HepG2 (cell line): Measurements from ENCODE around the gene TRAK1. TPM values are rescaled to one million over a fixed set of nuclear protein-coding genes. Genes with fewer than 3 reads are reported as not detected.

ENCODE experiments used
- ARID2 ChIP-seq: sonication (generic); formaldehyde crosslinking; IDR thresholded peaks from 2 replicates; pipeline ENCODE4 v1.8.1; 2022; ENCODE audit warnings: mild to moderate bottlenecking, missing genetic modification reagents, borderline replicate concordance
- DMAP1 ChIP-seq: IDR thresholded peaks from 2 replicates; pipeline ENCODE4 v1.6.1; 2016
- FIP1L1 ChIP-seq: fragments of 200-400 bp; formaldehyde crosslinking; IDR thresholded peaks from 2 replicates; pipeline ENCODE4 v1.6.1; 2018; ENCODE audit warnings: low read depth, mild to moderate bottlenecking, low read length, moderate library complexity, borderline replicate concordance; ENCODE audit not compliant: insufficient read depth
- HCFC1 ChIP-seq: fragments of 150-350 bp; IDR thresholded peaks from 2 replicates; pipeline ENCODE4 v1.6.1; 2014; ENCODE audit warnings: low read depth, low read length
- PHF8 ChIP-seq: sonication (generic); formaldehyde crosslinking; IDR thresholded peaks from 2 replicates; pipeline ENCODE4 v1.5.0; 2020; ENCODE audit warnings: missing genetic modification reagents
- ZNF317 ChIP-seq: sonication (generic); formaldehyde crosslinking; IDR thresholded peaks from 2 replicates; pipeline ENCODE4 v1.5.0; 2020; ENCODE audit warnings: mild to moderate bottlenecking, missing genetic modification reagents
- ZNF570 ChIP-seq: sonication (generic); formaldehyde crosslinking; IDR thresholded peaks from 2 replicates; pipeline ENCODE4 v1.4.0; 2020; ENCODE audit warnings: mild to moderate bottlenecking, missing genetic modification reagents, borderline replicate concordance
- ZNF572 ChIP-seq: sonication (generic); formaldehyde crosslinking; IDR thresholded peaks from 2 replicates; pipeline ENCODE4 v1.5.1; 2020; ENCODE audit warnings: mild to moderate bottlenecking, missing genetic modification reagents
- polyA plus RNA-seq, 8 experiments: library from polyadenylated mRNA; depleted of rRNA in 3 of 8; stranded (reverse) in 7 of 8; unstranded in 1 of 8; fragments of >200 nt; fragmentation: Illumina TruSeq in 4 of 8; extraction: Trizol in 4 of 8; gene quantifications; 2 replicates each; pipeline versions ENCODE4 v1.2.1 to v1.2.3, GENCODE V29; 2011 to 2016; ENCODE audit warnings: low read depth in 4 of 8, missing spikeins in 1 of 8, mixed read lengths in 1 of 8; ENCODE audit not compliant: insufficient read depth in 1 of 8
- total RNA-seq, 5 experiments: library from RNA; depleted of rRNA; stranded (reverse); fragments of >200 nt; fragmentation: Illumina TruSeq; extraction: Trizol; gene quantifications; 2 replicates each; pipeline ENCODE4 v1.2.3, GENCODE V29; 2016; ENCODE audit warnings: low read depth in 1 of 5
- TF ChIP-seq, protein P1 (sequence below): sonication (generic); formaldehyde crosslinking; IDR thresholded peaks from 2 replicates; pipeline ENCODE4 v1.4.0; 2020; ENCODE audit warnings: mild to moderate bottlenecking, missing genetic modification reagents, borderline replicate concordance
- TF ChIP-seq, protein P2 (sequence below): sonication (generic); formaldehyde crosslinking; IDR thresholded peaks from 2 replicates; pipeline ENCODE4 v1.9.0; 2021; ENCODE audit warnings: missing genetic modification reagents, borderline replicate concordance
- TF ChIP-seq, protein P3 (sequence below): sonication (generic); formaldehyde crosslinking; IDR thresholded peaks from 2 replicates; pipeline ENCODE4 v1.9.0; 2022; ENCODE audit warnings: low read depth, missing genetic modification reagents
- TF ChIP-seq, protein P4 (sequence below): sonication (generic); formaldehyde crosslinking; IDR thresholded peaks from 2 replicates; pipeline ENCODE4 v1.4.0; 2020; ENCODE audit warnings: missing genetic modification reagents
- TF ChIP-seq, protein P5 (sequence below): IDR thresholded peaks from 2 replicates; pipeline ENCODE4 v1.6.1; 2018; ENCODE audit warnings: missing genetic modification reagents, mild to moderate bottlenecking, missing compliant biosample characterization

Gene TRAK1
- total and polyA plus RNA-seq, 2 of the 13 experiments (the other 11 are each of a cell fraction or from before 2014, with no cell fraction given): 20.5 to 46.6 TPM

DNA sequence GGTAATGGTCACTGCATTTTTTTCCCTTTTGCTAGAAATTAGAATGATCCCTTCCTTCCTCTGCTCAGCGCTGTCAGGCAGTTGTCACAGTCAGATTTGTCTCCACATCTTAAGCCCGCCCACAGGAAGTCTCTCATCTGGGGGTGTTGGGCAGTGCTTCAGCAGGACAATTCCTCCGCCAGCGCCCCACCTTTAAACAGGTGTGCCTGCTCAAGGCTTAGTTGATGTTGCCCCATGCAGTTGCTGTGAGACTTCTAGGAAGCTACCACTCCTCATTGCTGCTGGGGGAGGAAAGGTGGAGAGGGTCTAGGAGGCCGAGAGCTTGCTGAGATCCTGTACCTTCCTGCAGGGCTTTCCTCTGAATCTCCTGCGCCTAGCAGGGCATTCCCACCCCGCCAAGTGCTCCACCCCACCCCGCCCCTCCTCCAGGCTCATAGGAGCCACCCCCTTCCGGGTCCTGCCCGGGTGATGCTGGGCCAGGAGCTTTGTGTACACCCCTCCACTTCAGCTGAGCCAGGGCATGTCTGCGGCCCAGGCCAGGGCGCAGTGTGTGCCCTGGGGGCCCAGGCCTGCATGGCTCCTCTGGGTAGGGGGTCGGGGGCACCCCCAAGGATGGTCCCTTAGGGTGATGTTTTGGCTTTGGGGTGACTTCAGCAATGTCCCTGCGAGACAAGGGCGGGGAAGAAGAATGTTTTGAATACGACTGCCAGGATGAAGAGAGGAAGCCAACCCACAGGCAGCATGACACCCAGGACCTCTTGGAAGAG, 68.7 kb downstream of the TRAK1 start (continued):
- TF ChIP-seq, protein P1, sequence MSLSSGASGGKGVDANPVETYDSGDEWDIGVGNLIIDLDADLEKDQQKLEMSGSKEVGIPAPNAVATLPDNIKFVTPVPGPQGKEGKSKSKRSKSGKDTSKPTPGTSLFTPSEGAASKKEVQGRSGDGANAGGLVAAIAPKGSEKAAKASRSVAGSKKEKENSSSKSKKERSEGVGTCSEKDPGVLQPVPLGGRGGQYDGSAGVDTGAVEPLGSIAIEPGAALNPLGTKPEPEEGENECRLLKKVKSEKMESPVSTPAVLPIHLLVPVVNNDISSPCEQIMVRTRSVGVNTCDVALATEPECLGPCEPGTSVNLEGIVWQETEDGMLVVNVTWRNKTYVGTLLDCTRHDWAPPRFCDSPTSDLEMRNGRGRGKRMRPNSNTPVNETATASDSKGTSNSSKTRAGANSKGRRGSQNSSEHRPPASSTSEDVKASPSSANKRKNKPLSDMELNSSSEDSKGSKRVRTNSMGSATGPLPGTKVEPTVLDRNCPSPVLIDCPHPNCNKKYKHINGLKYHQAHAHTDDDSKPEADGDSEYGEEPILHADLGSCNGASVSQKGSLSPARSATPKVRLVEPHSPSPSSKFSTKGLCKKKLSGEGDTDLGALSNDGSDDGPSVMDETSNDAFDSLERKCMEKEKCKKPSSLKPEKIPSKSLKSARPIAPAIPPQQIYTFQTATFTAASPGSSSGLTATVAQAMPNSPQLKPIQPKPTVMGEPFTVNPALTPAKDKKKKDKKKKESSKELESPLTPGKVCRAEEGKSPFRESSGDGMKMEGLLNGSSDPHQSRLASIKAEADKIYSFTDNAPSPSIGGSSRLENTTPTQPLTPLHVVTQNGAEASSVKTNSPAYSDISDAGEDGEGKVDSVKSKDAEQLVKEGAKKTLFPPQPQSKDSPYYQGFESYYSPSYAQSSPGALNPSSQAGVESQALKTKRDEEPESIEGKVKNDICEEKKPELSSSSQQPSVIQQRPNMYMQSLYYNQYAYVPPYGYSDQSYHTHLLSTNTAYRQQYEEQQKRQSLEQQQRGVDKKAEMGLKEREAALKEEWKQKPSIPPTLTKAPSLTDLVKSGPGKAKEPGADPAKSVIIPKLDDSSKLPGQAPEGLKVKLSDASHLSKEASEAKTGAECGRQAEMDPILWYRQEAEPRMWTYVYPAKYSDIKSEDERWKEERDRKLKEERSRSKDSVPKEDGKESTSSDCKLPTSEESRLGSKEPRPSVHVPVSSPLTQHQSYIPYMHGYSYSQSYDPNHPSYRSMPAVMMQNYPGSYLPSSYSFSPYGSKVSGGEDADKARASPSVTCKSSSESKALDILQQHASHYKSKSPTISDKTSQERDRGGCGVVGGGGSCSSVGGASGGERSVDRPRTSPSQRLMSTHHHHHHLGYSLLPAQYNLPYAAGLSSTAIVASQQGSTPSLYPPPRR (CRISPR knock-in tag): no peak
- TF ChIP-seq, protein P2, sequence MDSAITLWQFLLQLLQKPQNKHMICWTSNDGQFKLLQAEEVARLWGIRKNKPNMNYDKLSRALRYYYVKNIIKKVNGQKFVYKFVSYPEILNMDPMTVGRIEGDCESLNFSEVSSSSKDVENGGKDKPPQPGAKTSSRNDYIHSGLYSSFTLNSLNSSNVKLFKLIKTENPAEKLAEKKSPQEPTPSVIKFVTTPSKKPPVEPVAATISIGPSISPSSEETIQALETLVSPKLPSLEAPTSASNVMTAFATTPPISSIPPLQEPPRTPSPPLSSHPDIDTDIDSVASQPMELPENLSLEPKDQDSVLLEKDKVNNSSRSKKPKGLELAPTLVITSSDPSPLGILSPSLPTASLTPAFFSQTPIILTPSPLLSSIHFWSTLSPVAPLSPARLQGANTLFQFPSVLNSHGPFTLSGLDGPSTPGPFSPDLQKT (CRISPR knock-in tag): no peak
- TF ChIP-seq DMAP1 (no peak), ZNF572 (CRISPR knock-in tag) (no peak), HCFC1 (no peak), PHF8 (peak; percentile 66), ZNF317 (no peak), FIP1L1 (no peak), ARID2 (CRISPR knock-in tag) (no peak), ZNF570 (CRISPR knock-in tag) (no peak)
- TF ChIP-seq, protein P3, sequence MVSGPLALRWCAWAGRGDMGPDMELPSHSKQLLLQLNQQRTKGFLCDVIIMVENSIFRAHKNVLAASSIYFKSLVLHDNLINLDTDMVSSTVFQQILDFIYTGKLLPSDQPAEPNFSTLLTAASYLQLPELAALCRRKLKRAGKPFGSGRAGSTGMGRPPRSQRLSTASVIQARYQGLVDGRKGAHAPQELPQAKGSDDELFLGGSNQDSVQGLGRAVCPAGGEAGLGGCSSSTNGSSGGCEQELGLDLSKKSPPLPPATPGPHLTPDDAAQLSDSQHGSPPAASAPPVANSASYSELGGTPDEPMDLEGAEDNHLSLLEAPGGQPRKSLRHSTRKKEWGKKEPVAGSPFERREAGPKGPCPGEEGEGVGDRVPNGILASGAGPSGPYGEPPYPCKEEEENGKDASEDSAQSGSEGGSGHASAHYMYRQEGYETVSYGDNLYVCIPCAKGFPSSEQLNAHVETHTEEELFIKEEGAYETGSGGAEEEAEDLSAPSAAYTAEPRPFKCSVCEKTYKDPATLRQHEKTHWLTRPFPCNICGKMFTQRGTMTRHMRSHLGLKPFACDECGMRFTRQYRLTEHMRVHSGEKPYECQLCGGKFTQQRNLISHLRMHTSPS (CRISPR knock-in tag): peak; percentile 62; the same call in 1 of the 2 replicates
- TF ChIP-seq, protein P4, sequence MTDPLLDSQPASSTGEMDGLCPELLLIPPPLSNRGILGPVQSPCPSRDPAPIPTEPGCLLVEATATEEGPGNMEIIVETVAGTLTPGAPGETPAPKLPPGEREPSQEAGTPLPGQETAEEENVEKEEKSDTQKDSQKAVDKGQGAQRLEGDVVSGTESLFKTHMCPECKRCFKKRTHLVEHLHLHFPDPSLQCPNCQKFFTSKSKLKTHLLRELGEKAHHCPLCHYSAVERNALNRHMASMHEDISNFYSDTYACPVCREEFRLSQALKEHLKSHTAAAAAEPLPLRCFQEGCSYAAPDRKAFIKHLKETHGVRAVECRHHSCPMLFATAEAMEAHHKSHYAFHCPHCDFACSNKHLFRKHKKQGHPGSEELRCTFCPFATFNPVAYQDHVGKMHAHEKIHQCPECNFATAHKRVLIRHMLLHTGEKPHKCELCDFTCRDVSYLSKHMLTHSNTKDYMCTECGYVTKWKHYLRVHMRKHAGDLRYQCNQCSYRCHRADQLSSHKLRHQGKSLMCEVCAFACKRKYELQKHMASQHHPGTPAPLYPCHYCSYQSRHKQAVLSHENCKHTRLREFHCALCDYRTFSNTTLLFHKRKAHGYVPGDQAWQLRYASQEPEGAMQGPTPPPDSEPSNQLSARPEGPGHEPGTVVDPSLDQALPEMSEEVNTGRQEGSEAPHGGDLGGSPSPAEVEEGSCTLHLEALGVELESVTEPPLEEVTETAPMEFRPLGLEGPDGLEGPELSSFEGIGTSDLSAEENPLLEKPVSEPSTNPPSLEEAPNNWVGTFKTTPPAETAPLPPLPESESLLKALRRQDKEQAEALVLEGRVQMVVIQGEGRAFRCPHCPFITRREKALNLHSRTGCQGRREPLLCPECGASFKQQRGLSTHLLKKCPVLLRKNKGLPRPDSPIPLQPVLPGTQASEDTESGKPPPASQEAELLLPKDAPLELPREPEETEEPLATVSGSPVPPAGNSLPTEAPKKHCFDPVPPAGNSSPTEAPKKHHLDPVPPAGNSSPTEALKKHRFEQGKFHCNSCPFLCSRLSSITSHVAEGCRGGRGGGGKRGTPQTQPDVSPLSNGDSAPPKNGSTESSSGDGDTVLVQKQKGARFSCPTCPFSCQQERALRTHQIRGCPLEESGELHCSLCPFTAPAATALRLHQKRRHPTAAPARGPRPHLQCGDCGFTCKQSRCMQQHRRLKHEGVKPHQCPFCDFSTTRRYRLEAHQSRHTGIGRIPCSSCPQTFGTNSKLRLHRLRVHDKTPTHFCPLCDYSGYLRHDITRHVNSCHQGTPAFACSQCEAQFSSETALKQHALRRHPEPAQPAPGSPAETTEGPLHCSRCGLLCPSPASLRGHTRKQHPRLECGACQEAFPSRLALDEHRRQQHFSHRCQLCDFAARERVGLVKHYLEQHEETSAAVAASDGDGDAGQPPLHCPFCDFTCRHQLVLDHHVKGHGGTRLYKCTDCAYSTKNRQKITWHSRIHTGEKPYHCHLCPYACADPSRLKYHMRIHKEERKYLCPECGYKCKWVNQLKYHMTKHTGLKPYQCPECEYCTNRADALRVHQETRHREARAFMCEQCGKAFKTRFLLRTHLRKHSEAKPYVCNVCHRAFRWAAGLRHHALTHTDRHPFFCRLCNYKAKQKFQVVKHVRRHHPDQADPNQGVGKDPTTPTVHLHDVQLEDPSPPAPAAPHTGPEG (CRISPR knock-in tag): no peak
- TF ChIP-seq, protein P5, sequence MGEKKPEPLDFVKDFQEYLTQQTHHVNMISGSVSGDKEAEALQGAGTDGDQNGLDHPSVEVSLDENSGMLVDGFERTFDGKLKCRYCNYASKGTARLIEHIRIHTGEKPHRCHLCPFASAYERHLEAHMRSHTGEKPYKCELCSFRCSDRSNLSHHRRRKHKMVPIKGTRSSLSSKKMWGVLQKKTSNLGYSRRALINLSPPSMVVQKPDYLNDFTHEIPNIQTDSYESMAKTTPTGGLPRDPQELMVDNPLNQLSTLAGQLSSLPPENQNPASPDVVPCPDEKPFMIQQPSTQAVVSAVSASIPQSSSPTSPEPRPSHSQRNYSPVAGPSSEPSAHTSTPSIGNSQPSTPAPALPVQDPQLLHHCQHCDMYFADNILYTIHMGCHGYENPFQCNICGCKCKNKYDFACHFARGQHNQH (CRISPR knock-in tag): 0 out of 2 replicates have a peak, but pooled peaks have one; percentile 33
